B cell (primary cell): ENCODE results near the gene FNDC7. TPM values are rescaled to one million over a fixed set of nuclear protein-coding genes. Genes with fewer than 3 reads are reported as not detected.

ENCODE experiments used
- ATAC-seq: fragments of 200-7000 bp; cut with Tn5 transposase; one replicate; pipeline ENCODE4 v1.10.0; 2021; ENCODE audit warnings: low read depth, mild to moderate bottlenecking, moderate number of reproducible peaks, moderate library complexity
- CTCF ChIA-PET: fragments of 350-600 bp; sonication (Branson Sonifier 250); formaldehyde crosslinking; loops from one replicate; lab custom pipeline; 2021; ENCODE audit warnings: antibody characterized with exemption, inconsistent platforms; lab: Charles Lee
- POLR2A ChIA-PET: fragments of 350-600 bp; sonication (Branson Sonifier 250); formaldehyde crosslinking; loops from one replicate; lab custom pipeline; 2021; ENCODE audit warnings: antibody characterized with exemption; lab: Charles Lee
- DNase-seq: peaks from one replicate; pipeline ENCODE4 v3.0.0; 2013
- H2AFZ ChIP-seq: 2 replicates; pipeline ENCODE4 v1.6.1; 2012; ENCODE audit warnings: mild to moderate bottlenecking, low read depth, low read length; ENCODE audit not compliant: insufficient read depth, poor library complexity, severe bottlenecking
- H3K27ac ChIP-seq, 2 donors: 1 replicate in 1 of 2; 2 replicates in 1 of 2; pipeline ENCODE4 v1.5.1; 2012 to 2013; ENCODE audit warnings: low read length in 2 of 2, mild to moderate bottlenecking in 2 of 2, moderate library complexity in 1 of 2
- H3K27me3 ChIP-seq, 4 experiments: fragments of 200-600 bp in 1 of 4; sonication (generic) in 1 of 4; replicated peaks in 1 of 4; 1 replicate in 2 of 4; 2 replicates in 2 of 4; pipeline versions ENCODE4 v1.6.1 to v1.7.0; 2013 to 2016; ENCODE audit warnings: low read length in 3 of 4, mild to moderate bottlenecking in 2 of 4, mixed read lengths in 1 of 4, moderate library complexity in 1 of 4; ENCODE audit not compliant: insufficient read depth in 4 of 4, control insufficient read depth in 3 of 4; ENCODE audit errors: control extremely low read depth in 1 of 4
- H3K36me3 ChIP-seq, 2 experiments: replicated peaks in 1 of 2; 1 replicate in 1 of 2; 2 replicates in 1 of 2; pipeline versions ENCODE4 v1.6.1 to v1.7.1; 2013; ENCODE audit warnings: low read length in 1 of 2; ENCODE audit not compliant: insufficient read depth in 2 of 2, control insufficient read depth in 1 of 2; ENCODE audit errors: control extremely low read depth in 1 of 2, extremely low read depth in 1 of 2
- H3K4me1 ChIP-seq, 2 donors: fragments of 200-600 bp in 1 of 2; sonication (generic) in 1 of 2; 1 replicate in 1 of 2; 2 replicates in 1 of 2; pipeline versions ENCODE4 v1.5.1 to v1.6.1; 2013 to 2017; ENCODE audit warnings: low read length in 2 of 2; ENCODE audit not compliant: control insufficient read depth in 2 of 2, insufficient read depth in 2 of 2
- H3K4me2 ChIP-seq: replicated peaks from 2 replicates; pipeline ENCODE3; 2012; ENCODE audit warnings: mild to moderate bottlenecking, low read depth, low read length; ENCODE audit not compliant: poor library complexity, severe bottlenecking
- H3K4me3 ChIP-seq, 5 experiments: fragments of 200-600 bp in 1 of 5; sonication (generic) in 1 of 5; 1 replicate in 3 of 5; 2 replicates in 2 of 5; pipeline versions ENCODE4 v1.5.1 to v1.7.0; 2011 to 2016; ENCODE audit warnings: low read length in 4 of 5, mild to moderate bottlenecking in 4 of 5, low read depth in 2 of 5, control low read depth in 1 of 5, moderate library complexity in 1 of 5; ENCODE audit not compliant: insufficient read depth in 1 of 5; ENCODE audit errors: control extremely low read depth in 1 of 5, extremely low read depth in 1 of 5
- H3K79me2 ChIP-seq: fragments of 200-600 bp; sonication (generic); one replicate; pipeline ENCODE4 v1.6.0; 2016; ENCODE audit warnings: low read length; ENCODE audit not compliant: control insufficient read depth, insufficient read depth
- H3K9ac ChIP-seq: fragments of 200-600 bp; sonication (generic); 2 replicates; pipeline ENCODE4 v1.6.1; 2017; ENCODE audit warnings: mild to moderate bottlenecking, low read length, moderate library complexity
- H3K9me3 ChIP-seq, 3 donors: one replicate each; pipeline versions ENCODE4 v1.6.1 to v1.7.1; 2013; ENCODE audit warnings: low read length in 2 of 3; ENCODE audit not compliant: control insufficient read depth in 2 of 3, insufficient read depth in 1 of 3; ENCODE audit errors: control extremely low read depth in 1 of 3
- H4K20me1 ChIP-seq: 2 replicates; pipeline ENCODE4 v1.6.0; 2012; ENCODE audit warnings: mild to moderate bottlenecking, low read length; ENCODE audit not compliant: insufficient read depth, control insufficient read depth, poor library complexity, severe bottlenecking
- H3K27ac Mint-ChIP-seq: one replicate; pipeline ENCODE4 v1.8.0; 2021; ENCODE audit warnings: mixed read lengths
- H3K27me3 Mint-ChIP-seq: one replicate; pipeline ENCODE4 v1.8.0; 2021; ENCODE audit warnings: mixed read lengths
- H3K4me1 Mint-ChIP-seq: one replicate; pipeline ENCODE4 v1.8.0; 2021; ENCODE audit warnings: mixed read lengths
- H3K4me3 Mint-ChIP-seq: one replicate; pipeline ENCODE4 v1.8.0; 2021; ENCODE audit warnings: mixed read lengths
- H3K9me3 Mint-ChIP-seq: one replicate; pipeline ENCODE4 v1.8.0; 2022; ENCODE audit warnings: mixed read lengths; ENCODE audit not compliant: insufficient read depth
- CTCF ChIP-seq: fragments of 200-600 bp; IDR thresholded peaks from one replicate; pipeline ENCODE4 v1.8.0; 2022; ENCODE audit warnings: antibody characterized with exemption, mild to moderate bottlenecking
- EZH2 ChIP-seq: IDR thresholded peaks from 2 replicates; pipeline ENCODE4 v1.6.1; 2012; ENCODE audit warnings: borderline replicate concordance, low read depth, mild to moderate bottlenecking, moderate library complexity, low read length; ENCODE audit not compliant: insufficient read depth, poor library complexity, severe bottlenecking
- WGBS: methylation state at CpG from one replicate; pipeline ENCODE4 v1.1.5; 2013; ENCODE audit warnings: missing lambda C conversion rate; ENCODE audit not compliant: insufficient coverage; 5-methylcytosine and 5-hydroxymethylcytosine counted together
- intact Hi-C: fragments of 100-400 bp; cut with micrococcal nuclease; formaldehyde crosslinking; loops from one replicate; pipeline ENCODE4 v1.10.0; 2022
- polyA plus RNA-seq: library from polyadenylated mRNA; depleted of rRNA; stranded (reverse); fragments of >200 nt; gene quantifications from 2 replicates; pipeline ENCODE4 v1.2.3, GENCODE V29; 2012
- total RNA-seq, 2 donors: library from RNA; stranded (reverse); fragments of 120-200 nt in 1 of 2; gene quantifications; 1 replicate in 1 of 2; 2 replicates in 1 of 2; pipeline versions ENCODE4 v1.2.3 to v1.2.4, GENCODE V29; 2013 to 2022

FNDC7 gene
- total and polyA plus RNA-seq, 2 donors (not counting 1 experiment from before 2014, with no cell fraction given) = 0.17 TPM; not detected in 1

- CTCF ChIA-PET = interaction anchor here (0.7 kb wide), 1 partner anchor 8 kb away, joined by 3 read pairs; no protein-coding TSS in a partner anchor
- Histone ChIP-seq H4K20me1 (no peaks in the 10 kb centered on the region), H3K27me3 (peaks cover 0 to 11% (median 2%) of the 10 kb centered on the region in 4 experiments), H3K4me1 (no peaks in the 10 kb centered on the region), H3K36me3 (no peaks in the 10 kb centered on the region), H3K4me2 (no peak overlapping the region), H3K9me3 (no peaks in the 10 kb centered on the region), H3K4me3 (no peak overlapping the region), H3K79me2 (no peaks in the 10 kb centered on the region), H3K9ac (no peak overlapping the region), H2AFZ (no peak overlapping the region), H3K27ac (no peak overlapping the region)
- 100% methylated on average over 4 of the region's 5 CpGs for WGBS
- POLR2A ChIA-PET = no interaction called here
- no peak overlapping the region for H3K27ac Mint-ChIP-seq
- intact Hi-C loops = no loop called here
- H3K4me1 Mint-ChIP-seq = no peaks in the 10 kb centered on the region
- ATAC-seq (no peak), DNase-seq (no peak)
- H3K4me3 Mint-ChIP-seq = no peak overlapping the region
- peaks cover 13% of the 10 kb centered on the region for H3K27me3 Mint-ChIP-seq
- no peaks in the 10 kb centered on the region for H3K9me3 Mint-ChIP-seq
- TF ChIP-seq CTCF (no peak), EZH2 (no peak)
Measured at GRCh38 chr1:108670131-108670773, 42.5 kb upstream of the FNDC7 start.

DNA sequence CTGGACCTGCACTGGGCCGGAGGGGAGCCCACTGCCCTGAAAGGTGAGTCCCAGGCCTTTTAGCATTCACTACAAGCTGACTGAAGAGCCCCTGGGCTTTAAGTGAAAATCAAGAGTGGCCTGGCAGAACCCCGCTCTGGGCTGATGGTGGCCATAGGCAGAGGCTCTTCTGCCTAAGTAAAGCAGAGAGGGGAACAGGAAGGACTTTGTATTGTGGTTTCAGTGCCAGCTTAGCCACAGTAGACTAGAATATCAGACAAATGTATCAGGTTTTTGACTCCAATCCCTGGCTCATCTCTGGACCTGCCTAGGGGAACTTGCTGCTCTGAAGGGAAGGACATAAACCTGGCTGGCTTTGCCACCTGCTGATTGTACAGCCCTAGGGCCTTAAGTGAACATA, 41.6 kb upstream of the FNDC7 start:
- 84% methylated on average over 2 of the region's 2 CpGs for WGBS

More for the DNA sequence above, 41.6 kb upstream of the FNDC7 start:
- Histone ChIP-seq H3K27ac (no peak overlapping the region), H3K36me3 (no peaks in the 10 kb centered on the region), H2AFZ (no peak overlapping the region), H3K4me1 (no peaks in the 10 kb centered on the region), H3K4me3 (no peak overlapping the region), H3K9ac (no peak overlapping the region), H3K79me2 (no peaks in the 10 kb centered on the region), H3K9me3 (no peaks in the 10 kb centered on the region), H3K27me3 (peaks cover 0 to 11% (median 2%) of the 10 kb centered on the region in 4 experiments), H3K4me2 (no peak overlapping the region), H4K20me1 (no peaks in the 10 kb centered on the region)
- CTCF ChIA-PET = interaction anchor here (0.6 to 0.7 kb wide), 2 partner anchors 9 to 369 kb away, joined by 3 to 7 read pairs; no protein-coding TSS in a partner anchor
- POLR2A ChIA-PET = no interaction called here
- Mint-ChIP-seq H3K4me3 (no peak overlapping the region), H3K4me1 (no peaks in the 10 kb centered on the region), H3K27ac (no peak overlapping the region), H3K9me3 (no peaks in the 10 kb centered on the region), H3K27me3 (peaks cover 13% of the 10 kb centered on the region)
- no peak for DNase-seq
- ATAC-seq = no peak
- intact Hi-C loops = no loop called here
- TF ChIP-seq EZH2 = no peak
